IMR-90 (cell line): ENCODE measurements around the gene HS6ST3. TPM values are rescaled to one million over a fixed set of nuclear protein-coding genes. Genes with fewer than 3 reads are reported as not detected.

Experiments
- ATAC-seq: fragments of 200-7000 bp; cut with Tn5 transposase; 2 replicates; pipeline ENCODE4 v1.9.1; 2020; ENCODE audit warnings: low read depth, mild to moderate bottlenecking, moderate library complexity
- BruUV-seq: library from RNA; stranded (reverse); fragments of 400-500 nt; replicated peaks from 2 replicates; lab custom pipeline; 2021; lab: Mats Ljungman, UMichigan
- CTCF ChIA-PET: fragments of 300-600 bp; formaldehyde crosslinking; extraction: SDS; loops from one replicate; lab custom pipeline; 2021; ENCODE audit warnings: antibody characterized with exemption; lab: Yijun Ruan, JAX
- POLR2A ChIA-PET: fragments of 300-600 bp; sonication (Branson Sonifier 250); formaldehyde crosslinking; loops from one replicate; lab custom pipeline; 2022; ENCODE audit warnings: antibody characterized with exemption; ENCODE audit not compliant: unreplicated experiment; lab: Charles Lee
- DNase-seq: peaks from one replicate; pipeline ENCODE4 v3.0.0; 2013
- H2AFZ ChIP-seq: replicated peaks from 2 replicates; pipeline ENCODE3; 2013; ENCODE audit warnings: low read length, mild to moderate bottlenecking; ENCODE audit not compliant: poor library complexity
- H2AK5ac ChIP-seq: 2 replicates; pipeline ENCODE4 v1.6.1; 2013; ENCODE audit warnings: low read depth, low read length, inconsistent platforms
- H2AK9ac ChIP-seq: replicated peaks from 2 replicates; pipeline ENCODE3; 2013; ENCODE audit warnings: mild to moderate bottlenecking, low read depth, low read length, moderate library complexity; ENCODE audit not compliant: poor library complexity
- H2BK120ac ChIP-seq: 2 replicates; pipeline ENCODE4 v1.6.1; 2013; ENCODE audit warnings: low read depth, low read length, inconsistent platforms
- H2BK15ac ChIP-seq: 3 replicates; pipeline ENCODE4 v1.6.1; 2013; ENCODE audit warnings: low read depth, low read length, inconsistent platforms
- H2BK20ac ChIP-seq: 2 replicates; pipeline ENCODE4 v1.6.1; 2013; ENCODE audit warnings: low read depth, mild to moderate bottlenecking, inconsistent platforms, low read length, moderate library complexity
- H2BK5ac ChIP-seq: 2 replicates; pipeline ENCODE4 v1.6.1; 2013; ENCODE audit warnings: mild to moderate bottlenecking, low read depth, low read length, inconsistent platforms; ENCODE audit not compliant: poor library complexity, severe bottlenecking
- H3K14ac ChIP-seq: replicated peaks from 2 replicates; pipeline ENCODE4 v1.6.1; 2013; ENCODE audit warnings: low read depth, low read length, inconsistent platforms
- H3K18ac ChIP-seq: 2 replicates; pipeline ENCODE4 v1.6.1; 2013; ENCODE audit warnings: low read depth, low read length, control low read depth
- H3K23ac ChIP-seq: 2 replicates; pipeline ENCODE4 v1.6.1; 2013; ENCODE audit warnings: low read depth, low read length, inconsistent platforms
- H3K27ac ChIP-seq: 2 replicates; pipeline ENCODE4 v1.5.1; 2013; ENCODE audit warnings: mild to moderate bottlenecking, control low read depth, low read length; ENCODE audit not compliant: insufficient read depth
- H3K27me3 ChIP-seq: 2 replicates; pipeline ENCODE4 v1.6.1; 2013; ENCODE audit warnings: low read length; ENCODE audit not compliant: control insufficient read depth, insufficient read depth
- H3K36me3 ChIP-seq: 2 replicates; pipeline ENCODE4 v1.6.1; 2013; ENCODE audit warnings: low read length, mixed read lengths; ENCODE audit not compliant: control insufficient read depth, insufficient read depth
- H3K4ac ChIP-seq: 2 replicates; pipeline ENCODE4 v1.6.1; 2013; ENCODE audit warnings: low read depth, low read length, inconsistent platforms
- H3K4me1 ChIP-seq: 2 replicates; pipeline ENCODE4 v1.6.1; 2013; ENCODE audit warnings: low read length, mixed read lengths; ENCODE audit not compliant: control insufficient read depth, insufficient read depth
- H3K4me2 ChIP-seq: 2 replicates; pipeline ENCODE4 v1.6.1; 2013; ENCODE audit warnings: low read depth, mild to moderate bottlenecking, control low read depth, low read length, moderate library complexity
- H3K4me3 ChIP-seq: 2 replicates; pipeline ENCODE4 v1.5.1; 2013; ENCODE audit warnings: low read depth, mild to moderate bottlenecking, control low read depth, low read length, moderate library complexity; ENCODE audit not compliant: insufficient read depth
- H3K56ac ChIP-seq: 2 replicates; pipeline ENCODE4 v1.6.1; 2013; ENCODE audit warnings: low read length, inconsistent platforms; ENCODE audit not compliant: insufficient read depth; ENCODE audit errors: extremely low read depth
- H3K79me1 ChIP-seq, 2 experiments: 2 replicates each; pipeline ENCODE4 v1.6.1; 2013; ENCODE audit warnings: low read length in 2 of 2, inconsistent platforms in 1 of 2, low read depth in 1 of 2
- H3K9ac ChIP-seq: 2 replicates; pipeline ENCODE4 v1.6.1; 2013; ENCODE audit warnings: low read depth, low read length, control low read depth
- H3K9me1 ChIP-seq: 2 replicates; pipeline ENCODE4 v1.6.1; 2013; ENCODE audit warnings: low read length, inconsistent platforms; ENCODE audit not compliant: insufficient read depth
- H3K9me3 ChIP-seq: 2 replicates; pipeline ENCODE4 v1.6.1; 2013; ENCODE audit warnings: low read length; ENCODE audit not compliant: control insufficient read depth, insufficient read depth
- H4K20me1 ChIP-seq: 2 replicates; pipeline ENCODE4 v1.6.1; 2013; ENCODE audit warnings: low read length, inconsistent platforms; ENCODE audit not compliant: insufficient read depth
- H4K5ac ChIP-seq: 2 replicates; pipeline ENCODE4 v1.6.1; 2013; ENCODE audit warnings: mild to moderate bottlenecking, low read depth, low read length, control low read depth
- H4K8ac ChIP-seq, 2 experiments: 2 replicates each; pipeline ENCODE4 v1.6.1; 2013; ENCODE audit warnings: low read depth in 2 of 2, low read length in 2 of 2, control low read depth in 1 of 2, inconsistent platforms in 1 of 2
- H4K91ac ChIP-seq: 2 replicates; pipeline ENCODE4 v1.6.1; 2013; ENCODE audit warnings: low read depth, low read length, inconsistent platforms; ENCODE audit not compliant: insufficient read depth
- CEBPB ChIP-seq: IDR thresholded peaks from 2 replicates; pipeline ENCODE4 v1.6.1; 2012; ENCODE audit warnings: low read depth, low read length, improper control_type of control experiment
- FOS ChIP-seq: fragments of 150-350 bp; IDR thresholded peaks from 2 replicates; pipeline ENCODE4 v1.6.1; 2016; ENCODE audit warnings: low read depth, low read length
- MAZ ChIP-seq: IDR thresholded peaks from 2 replicates; pipeline ENCODE4 v1.6.1; 2012; ENCODE audit warnings: low read depth, mild to moderate bottlenecking, low read length, improper control_type of control experiment, moderate library complexity, borderline replicate concordance
- MXI1 ChIP-seq: IDR thresholded peaks from 2 replicates; pipeline ENCODE4 v1.6.1; 2012; ENCODE audit warnings: low read depth, mild to moderate bottlenecking, low read length, moderate library complexity, borderline replicate concordance
- RAD21 ChIP-seq: IDR thresholded peaks from 2 replicates; pipeline ENCODE4 v1.6.1; 2012; ENCODE audit warnings: low read length, improper control_type of control experiment
- SMC3 ChIP-seq: fragments of 150-350 bp; IDR thresholded peaks from 2 replicates; pipeline ENCODE4 v1.6.1; 2016; ENCODE audit warnings: low read depth, mild to moderate bottlenecking, antibody characterized with exemption, low read length, moderate library complexity
- WGBS, 2 experiments: methylation state at CpG; one replicate each; pipeline versions ENCODE4 v1.1.5 to v1.1.7; 2013; ENCODE audit warnings: missing lambda C conversion rate in 2 of 2; ENCODE audit not compliant: insufficient read length in 1 of 2; ENCODE audit errors: extremely low coverage in 2 of 2; 5-methylcytosine and 5-hydroxymethylcytosine counted together
- dilution Hi-C: fragments of 300-500 bp; cut with HindIII; formaldehyde crosslinking; loops from one replicate; pipeline ENCODE4 v1.14.3; 2018; ENCODE audit warnings: low sequenced_read_pairs; ENCODE audit not compliant: unreplicated experiment
- in situ Hi-C: fragments of 300-500 bp; cut with MboI; formaldehyde crosslinking; loops from 3 replicates; pipeline ENCODE4 v1.14.3; 2019; ENCODE audit warnings: low sequenced_read_pairs, inconsistent platforms, mixed read lengths
- intact Hi-C: fragments of 100-400 bp; cut with micrococcal nuclease; formaldehyde crosslinking; loops from 2 replicates; pipeline ENCODE4 v1.10.0; 2022
- polyA plus RNA-seq, 3 experiments: library from polyadenylated mRNA; depleted of rRNA; stranded (reverse); fragments of >200 nt; gene quantifications; 2 replicates each; pipeline ENCODE4 v1.2.3, GENCODE V29; 2012; ENCODE audit warnings: low replicate concordance in 1 of 3
- total RNA-seq: library from RNA; depleted of rRNA; stranded (reverse); fragments of >200 nt; gene quantifications from 2 replicates; pipeline ENCODE4 v1.2.3, GENCODE V29; 2012

HS6ST3 gene
- total and polyA plus RNA-seq, 2 of the 4 experiments (the other 2 are of a cell fraction): not detected

DNA sequence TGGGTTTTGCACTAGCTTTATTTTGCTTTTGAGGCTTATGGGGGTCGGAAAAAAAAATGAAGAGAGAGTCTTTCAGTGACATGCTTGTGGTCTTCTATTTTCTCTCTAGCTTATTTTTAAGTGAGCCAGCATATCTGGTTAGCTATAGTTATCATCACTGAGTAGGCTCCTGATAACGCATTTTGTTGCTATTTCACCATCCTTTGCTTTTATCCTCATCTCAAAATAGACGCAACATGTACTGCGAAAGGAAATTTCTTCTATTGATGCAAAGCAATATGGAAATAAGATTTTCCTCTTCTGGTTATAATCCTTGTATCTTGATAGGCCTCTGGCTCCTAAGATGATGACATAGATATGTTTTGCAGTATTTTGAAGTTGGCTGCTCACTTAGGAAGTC lies 630.5 kb downstream of the HS6ST3 start:
- Histone ChIP-seq H2BK120ac (no peak overlapping the region), H3K4ac (no peak overlapping the region), H2AFZ (no peak overlapping the region), H3K9me3 (0 out of 2 replicates have a peak, but pooled peaks cover 2% of the 10 kb centered on the region), H3K9me1 (no peaks in the 10 kb centered on the region), H3K4me1 (no peaks in the 10 kb centered on the region), H3K4me3 (no peak overlapping the region), H3K27ac (no peak overlapping the region), H2AK9ac (no peak overlapping the region), H3K9ac (no peak overlapping the region), H3K14ac (no peak overlapping the region), H4K5ac (no peak overlapping the region), H3K36me3 (no peaks in the 10 kb centered on the region), H2BK20ac (no peak overlapping the region), H2BK15ac (no peak overlapping the region), H3K4me2 (no peak overlapping the region), H4K8ac (no peak overlapping the region), H3K27me3 (no peaks in the 10 kb centered on the region), H3K56ac (no peak overlapping the region), H3K23ac (no peak overlapping the region), H4K91ac (no peak overlapping the region), H3K18ac (no peak overlapping the region), H2AK5ac (no peak overlapping the region), H4K20me1 (no peaks in the 10 kb centered on the region), H3K79me1 (no peaks in the 10 kb centered on the region), H2BK5ac (no peak overlapping the region)
- in situ Hi-C loops: no loop called here
- no peak for ATAC-seq
- dilution Hi-C loops: no loop called here
- POLR2A ChIA-PET: no interaction called here
- TF ChIP-seq MXI1: no peak
- no peak for TF ChIP-seq SMC3
- TF ChIP-seq MAZ: no peak
- no peak for TF ChIP-seq RAD21
- TF ChIP-seq FOS: no peak
- no peak for TF ChIP-seq CEBPB
- CTCF ChIA-PET: interaction anchor here (0.9 kb wide), 1 partner anchor 8 kb away, joined by 4 read pairs; no protein-coding TSS in a partner anchor
- DNase-seq: no peak
- intact Hi-C loops: no loop called here
- no TSS peak for BruUV-seq
- no CpG with 5 or more reads among the region's 4 CpGs for WGBS, 2 experiments
